Gastrocnemius medialis (tissue), 4 donors: ENCODE data around the gene SGCA. TPM values are rescaled to one million over a fixed set of nuclear protein-coding genes. Genes with fewer than 3 reads are reported as not detected.
A peak's percentile ranks its signal among the peaks of the same experiment; 100 is the strongest.

Source experiments
- ATAC-seq, 2 donors: fragments of 150-250 bp; one replicate each; pipeline ENCODE4 v1.9.1; 2016
- DNase-seq, 2 donors: peaks; one replicate each; pipeline ENCODE4 v3.0.0-alpha.2; 2019
- H3K27ac ChIP-seq, 4 donors: fragments of 200-600 bp; sonication (generic); 1 replicate in 1 of 4; 2 replicates in 3 of 4; pipeline ENCODE4 v1.5.1; 2016 to 2018; ENCODE audit warnings: mild to moderate bottlenecking in 2 of 4, moderate library complexity in 1 of 4
- H3K27me3 ChIP-seq, 3 donors: fragments of 200-600 bp; sonication (generic) in 2 of 3; 1 replicate in 1 of 3; 2 replicates in 2 of 3; pipeline versions ENCODE4 v1.5.1 to v1.6.0; 2016 to 2019; ENCODE audit warnings: mild to moderate bottlenecking in 1 of 3, moderate library complexity in 1 of 3
- H3K36me3 ChIP-seq, 2 donors: fragments of 200-600 bp; sonication (generic) in 1 of 2; one replicate each; pipeline ENCODE4 v1.5.1; 2017 to 2018
- H3K4me1 ChIP-seq, 2 donors: fragments of 200-600 bp; sonication (generic) in 1 of 2; one replicate each; pipeline ENCODE4 v1.5.1; 2016 to 2017; ENCODE audit warnings: mild to moderate bottlenecking in 2 of 2
- H3K4me3 ChIP-seq, 4 donors: fragments of 200-600 bp; sonication (generic) in 3 of 4; 1 replicate in 1 of 4; 2 replicates in 3 of 4; pipeline ENCODE4 v1.5.1; 2016 to 2019; ENCODE audit warnings: mild to moderate bottlenecking in 2 of 4
- H3K9me3 ChIP-seq, 3 donors: fragments of 200-600 bp; sonication (generic) in 2 of 3; 1 replicate in 1 of 3; 2 replicates in 2 of 3; pipeline ENCODE4 v1.5.1; 2016 to 2019
- POLR2A ChIP-seq, 2 donors: fragments of 450-650 bp; IDR thresholded peaks; one replicate each; pipeline ENCODE4 v1.6.1; 2017; ENCODE audit warnings: antibody characterized with exemption in 2 of 2, mild to moderate bottlenecking in 2 of 2, moderate library complexity in 2 of 2
- in situ Hi-C, 4 donors: fragments of 200-750 bp; cut with MboI; loops; one replicate each; pipeline versions ENCODE4 v1.15.0 to v1.8.0; 2017; ENCODE audit warnings: low sequenced_read_pairs in 4 of 4
- intact Hi-C: fragments of 100-400 bp; cut with DNase I; formaldehyde crosslinking; loops from one replicate; pipeline ENCODE4 v1.15.1; 2023; ENCODE audit warnings: low total_unique reads
- total RNA-seq, 4 donors: library from RNA; depleted of rRNA; stranded (reverse); fragments of >200 nt; gene quantifications; one replicate each; pipeline versions ENCODE4 v1.1.0 to v1.2.3, GENCODE V29; 2016
- TF ChIP-seq, protein P1 (sequence below), 5 experiments: fragments of 450-650 bp in 3 of 5; fragments of 200-600 bp in 2 of 5; sonication (generic) in 2 of 5; IDR thresholded peaks in 4 of 5; conservative IDR thresholded peaks in 1 of 5; 1 replicate in 4 of 5; 2 replicates in 1 of 5; pipeline ENCODE4 v1.5.1; 2016 to 2019; ENCODE audit warnings: antibody characterized with exemption in 5 of 5, mild to moderate bottlenecking in 3 of 5, moderate library complexity in 3 of 5

The SGCA gene
- total RNA-seq, 4 donors from 2014 or later = 227 to 385 (median 292) TPM

DNA sequence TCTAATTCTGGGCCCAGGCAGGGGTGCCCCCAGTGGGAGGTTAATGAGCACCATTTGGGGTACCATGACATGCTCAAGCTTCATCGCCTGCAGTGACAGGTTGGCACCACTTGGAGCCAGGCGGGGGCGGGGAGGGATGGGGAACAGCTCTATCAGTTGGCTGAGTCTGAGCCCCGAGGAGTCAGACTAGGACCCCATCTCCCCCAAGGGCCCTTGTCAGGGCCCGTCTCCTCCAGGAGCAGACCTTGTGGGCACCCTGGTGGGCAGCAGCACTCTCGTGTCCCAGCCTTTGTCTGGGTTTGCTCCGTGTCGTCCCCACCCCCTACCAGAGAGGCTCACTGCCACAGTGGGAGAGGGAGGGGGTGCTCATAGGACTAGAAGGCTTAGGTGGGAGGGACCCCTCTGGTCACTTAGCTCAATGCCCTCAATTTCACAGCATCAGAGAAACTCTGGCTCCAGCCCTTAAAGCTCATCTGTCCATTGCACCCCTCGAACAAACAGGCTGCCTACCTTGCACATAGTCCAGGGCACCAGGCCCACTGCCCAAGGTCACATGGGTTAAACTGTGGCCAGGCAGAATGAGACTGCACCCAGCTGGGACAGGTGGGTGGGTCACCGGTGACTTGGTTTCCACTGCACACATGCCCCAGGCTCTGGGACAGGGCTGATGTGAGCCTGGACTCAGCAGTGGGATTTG, 19.4 kb upstream of the SGCA start:
- peak overlapping the region in 3 of 4 donors; percentile 38 to 89 (median 79) for H3K4me3 ChIP-seq
- in situ Hi-C loops (no loop called here), intact Hi-C loops (loop anchor here (5.0 kb wide), 1 partner anchor 34 kb away; no protein-coding TSS in a partner anchor)
- no peaks in the 10 kb centered on the region for H3K27me3 ChIP-seq
- H3K4me1 ChIP-seq = peaks cover 39 to 45% of the 10 kb centered on the region in 2 donors
- H3K27ac ChIP-seq = peak overlapping the region; percentile 85 to 93 (median 91)
- DNase-seq (no peak), ATAC-seq (no peak)
- TF ChIP-seq, protein P1, sequence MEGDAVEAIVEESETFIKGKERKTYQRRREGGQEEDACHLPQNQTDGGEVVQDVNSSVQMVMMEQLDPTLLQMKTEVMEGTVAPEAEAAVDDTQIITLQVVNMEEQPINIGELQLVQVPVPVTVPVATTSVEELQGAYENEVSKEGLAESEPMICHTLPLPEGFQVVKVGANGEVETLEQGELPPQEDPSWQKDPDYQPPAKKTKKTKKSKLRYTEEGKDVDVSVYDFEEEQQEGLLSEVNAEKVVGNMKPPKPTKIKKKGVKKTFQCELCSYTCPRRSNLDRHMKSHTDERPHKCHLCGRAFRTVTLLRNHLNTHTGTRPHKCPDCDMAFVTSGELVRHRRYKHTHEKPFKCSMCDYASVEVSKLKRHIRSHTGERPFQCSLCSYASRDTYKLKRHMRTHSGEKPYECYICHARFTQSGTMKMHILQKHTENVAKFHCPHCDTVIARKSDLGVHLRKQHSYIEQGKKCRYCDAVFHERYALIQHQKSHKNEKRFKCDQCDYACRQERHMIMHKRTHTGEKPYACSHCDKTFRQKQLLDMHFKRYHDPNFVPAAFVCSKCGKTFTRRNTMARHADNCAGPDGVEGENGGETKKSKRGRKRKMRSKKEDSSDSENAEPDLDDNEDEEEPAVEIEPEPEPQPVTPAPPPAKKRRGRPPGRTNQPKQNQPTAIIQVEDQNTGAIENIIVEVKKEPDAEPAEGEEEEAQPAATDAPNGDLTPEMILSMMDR (IDR thresholded peaks at IDR 0.05 in 4 of 5, conservative IDR thresholded peaks at IDR 0.05 in 1 of 5) = peak in 2 of 5 experiments; percentile 13 to 24
- peak in 1 of 2 donors; percentile 31 for TF ChIP-seq POLR2A (IDR thresholded peaks at IDR 0.05)
- H3K36me3 ChIP-seq = peaks cover 0 to 15% of the 10 kb centered on the region in 2 donors
- no peaks in the 10 kb centered on the region for H3K9me3 ChIP-seq

DNA sequence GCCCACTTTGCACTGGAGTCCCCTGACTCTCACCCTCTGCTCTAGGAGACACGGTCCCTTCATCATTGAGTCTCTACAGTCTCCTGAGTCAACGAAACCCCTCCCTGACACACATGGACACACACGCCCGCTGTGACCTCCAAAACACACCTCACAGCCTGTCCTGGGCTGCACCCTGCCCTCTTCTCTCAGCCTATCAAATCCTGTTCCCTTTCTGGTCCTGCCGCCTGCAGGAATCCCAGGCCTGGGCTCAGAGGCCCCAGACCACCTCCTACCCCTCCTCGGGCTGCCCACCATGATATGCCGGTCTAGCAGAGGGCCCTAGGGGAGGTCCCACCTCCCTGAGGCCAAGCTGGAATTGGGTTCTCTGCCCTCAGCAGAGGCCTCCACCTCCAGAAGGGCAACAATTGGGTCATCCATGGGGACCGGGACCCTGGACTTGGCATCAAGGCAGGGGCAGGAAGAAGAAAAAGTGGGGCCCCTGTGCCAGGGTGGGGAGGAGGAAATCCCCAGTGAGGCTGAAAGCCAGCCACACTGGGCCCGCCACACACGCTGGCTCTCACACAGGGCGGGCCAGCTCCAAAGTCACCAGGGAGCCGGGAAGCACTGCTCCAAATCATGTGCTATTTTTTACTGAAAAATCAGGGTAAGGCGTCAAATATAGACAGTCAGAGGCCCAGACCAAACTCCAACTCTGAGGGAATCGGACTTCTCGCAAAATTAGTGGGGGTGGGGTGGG, 18.7 kb upstream of the SGCA start:
- H3K4me1 ChIP-seq = peaks cover 40 to 50% of the 10 kb centered on the region in 2 donors
- TF ChIP-seq, protein P1 (IDR thresholded peaks at IDR 0.05 in 4 of 5, conservative IDR thresholded peaks at IDR 0.05 in 1 of 5) = no peak
- TF ChIP-seq POLR2A (IDR thresholded peaks at IDR 0.05) = no peak

DNA sequence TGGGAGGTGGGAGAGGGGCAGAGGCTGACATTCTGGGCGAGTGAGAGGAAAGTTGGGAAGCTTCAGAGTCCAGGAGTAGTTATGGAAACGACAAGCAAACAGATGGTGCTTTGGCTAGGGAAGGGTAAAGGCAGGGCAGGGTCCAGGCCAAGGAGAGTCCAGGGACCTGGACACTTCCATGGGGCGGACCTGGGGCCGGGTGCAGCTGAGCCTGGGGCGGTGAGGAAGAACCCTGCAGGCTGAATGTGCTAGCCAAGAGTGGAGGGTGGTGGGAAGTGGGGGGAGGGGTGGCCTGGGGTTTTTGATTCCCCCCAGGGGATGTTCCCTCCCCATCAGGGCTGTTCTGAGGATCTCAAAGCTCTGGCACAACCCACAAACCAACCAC, 18.0 kb upstream of the SGCA start:
- TF ChIP-seq POLR2A (IDR thresholded peaks at IDR 0.05) = no peak
- TF ChIP-seq, protein P1 (IDR thresholded peaks at IDR 0.05 in 4 of 5, conservative IDR thresholded peaks at IDR 0.05 in 1 of 5) = no peak
- DNase-seq (no peak), ATAC-seq (no peak)
- Histone ChIP-seq H3K4me3 (peak overlapping the region; percentile 76 to 95 (median 84)), H3K27me3 (no peaks in the 10 kb centered on the region), H3K36me3 (peaks cover 0 to 8% of the 10 kb centered on the region in 2 donors), H3K9me3 (no peaks in the 10 kb centered on the region), H3K27ac (peak overlapping the region; percentile 85 to 93 (median 91)), H3K4me1 (peaks cover 48 to 54% of the 10 kb centered on the region in 2 donors)
- in situ Hi-C loops (no loop called here), intact Hi-C loops (loop anchor here (5.0 kb wide), 1 partner anchor 36 kb away; no protein-coding TSS in a partner anchor)

More for the DNA sequence above, 18.7 kb upstream of the SGCA start:
- Histone ChIP-seq H3K36me3 (peaks cover 0 to 11% of the 10 kb centered on the region in 2 donors), H3K27me3 (no peaks in the 10 kb centered on the region), H3K4me3 (peak overlapping the region; percentile 76 to 95 (median 84)), H3K27ac (peak overlapping the region; percentile 85 to 93 (median 91)), H3K9me3 (no peaks in the 10 kb centered on the region)
- ATAC-seq (no peak), DNase-seq (no peak)
- in situ Hi-C loops = no loop called here
- intact Hi-C loops = loop anchor here (5.0 kb wide), 1 partner anchor 35 kb away; no protein-coding TSS in a partner anchor

DNA sequence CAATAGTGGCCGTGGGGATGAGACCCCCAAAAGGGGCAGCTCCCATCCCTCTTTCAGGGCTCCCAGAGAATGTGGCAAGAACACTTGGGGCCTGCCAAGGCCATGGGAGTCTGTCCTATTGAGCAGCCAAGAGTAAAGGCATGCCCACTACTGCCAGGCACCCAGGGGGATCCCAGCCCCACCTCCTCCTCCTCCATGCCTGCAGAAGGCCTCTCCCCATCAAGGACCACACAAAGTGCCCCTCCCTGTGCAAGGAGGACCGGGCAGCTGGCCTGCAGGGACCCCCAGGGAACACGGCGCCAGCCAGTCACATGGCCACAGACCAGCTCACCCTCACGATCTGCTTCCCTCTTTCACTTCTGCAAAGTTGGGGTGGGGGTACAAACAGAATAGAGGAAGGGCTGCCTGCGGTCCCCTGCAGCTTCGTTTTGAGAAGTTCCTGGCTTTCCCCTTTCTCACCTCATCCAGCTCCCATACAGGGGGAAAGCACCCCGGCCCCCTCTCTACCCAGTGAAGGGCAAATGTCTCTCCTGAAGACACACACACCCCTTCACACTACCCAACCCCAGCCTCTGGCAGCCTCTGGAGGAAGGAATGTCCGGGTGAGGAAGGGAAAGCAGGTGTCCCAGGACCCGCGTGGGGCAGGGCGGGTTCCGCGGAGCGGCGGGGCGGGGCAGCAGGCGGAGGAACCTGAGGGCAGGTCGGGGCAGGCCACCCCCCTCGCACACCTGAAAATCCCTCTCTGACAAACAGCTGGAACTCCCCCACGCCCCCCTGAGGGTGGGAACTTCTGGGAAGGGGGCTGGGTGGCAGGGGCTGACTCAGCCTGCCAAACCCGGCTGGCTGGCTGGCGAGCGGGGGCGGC, 17.3 kb upstream of the SGCA start:
- Histone ChIP-seq H3K27ac (peak overlapping the region; percentile 85 to 93 (median 91)), H3K27me3 (no peaks in the 10 kb centered on the region), H3K4me3 (peak overlapping the region; percentile 76 to 95 (median 84)), H3K36me3 (peaks cover 0 to 4% of the 10 kb centered on the region in 2 donors), H3K4me1 (peaks cover 52 to 55% of the 10 kb centered on the region in 2 donors), H3K9me3 (no peaks in the 10 kb centered on the region)
- peak in 1 of 2 donors; percentile 11 for ATAC-seq
- TF ChIP-seq, protein P1 (IDR thresholded peaks at IDR 0.05 in 4 of 5, conservative IDR thresholded peaks at IDR 0.05 in 1 of 5) = peak in 1 of 5 experiments; percentile 33
- TF ChIP-seq POLR2A (IDR thresholded peaks at IDR 0.05) = no peak
- intact Hi-C loops (loop anchor here (5.0 kb wide), 1 partner anchor 36 kb away; no protein-coding TSS in a partner anchor), in situ Hi-C loops (no loop called here)
- DNase-seq = peak in 1 of 2 donors; percentile 60
